WTC11 (cell line): ENCODE data around the gene HYDIN. TPM values are rescaled to one million over a fixed set of nuclear protein-coding genes. Genes with fewer than 3 reads are reported as not detected.

Source experiments
- ATAC-seq: fragments of 200-7000 bp; cut with Tn5 transposase; 2 replicates; pipeline ENCODE4 v1.10.0; 2021; ENCODE audit warnings: mild to moderate bottlenecking, moderate library complexity
- CTCF ChIA-PET: fragments of 300-600 bp; sonication (Branson Sonifier 250); formaldehyde crosslinking; loops from one replicate; lab custom pipeline; 2021; ENCODE audit warnings: antibody characterized with exemption; lab: Charles Lee
- POLR2A ChIA-PET: fragments of 350-600 bp; sonication (Branson Sonifier 250); formaldehyde crosslinking; loops from one replicate; lab custom pipeline; 2021; ENCODE audit warnings: antibody characterized with exemption; lab: Charles Lee
- DNase-seq: peaks from one replicate; pipeline ENCODE4 v3.0.0; 2021; ENCODE audit warnings: low spot score
- H3K27ac Mint-ChIP-seq: 2 replicates; pipeline ENCODE4 v1.8.0; 2021; ENCODE audit warnings: mixed read lengths
- H3K27me3 Mint-ChIP-seq: 2 replicates; pipeline ENCODE4 v1.8.0; 2021; ENCODE audit warnings: low read depth, mild to moderate bottlenecking, moderate library complexity, mixed read lengths
- H3K36me3 Mint-ChIP-seq: 2 replicates; pipeline ENCODE4 v1.8.0; 2021; ENCODE audit warnings: mixed read lengths
- H3K4me1 Mint-ChIP-seq: 2 replicates; pipeline ENCODE4 v1.8.0; 2022; ENCODE audit warnings: mixed read lengths
- H3K4me3 Mint-ChIP-seq: 2 replicates; pipeline ENCODE4 v1.8.0; 2021; ENCODE audit warnings: mild to moderate bottlenecking, moderate library complexity, mixed read lengths
- H3K9me3 Mint-ChIP-seq: 2 replicates; pipeline ENCODE4 v1.8.0; 2021; ENCODE audit warnings: mixed read lengths
- CTCF ChIP-seq: fragments of 200-600 bp; IDR thresholded peaks from 2 replicates; pipeline ENCODE4 v1.8.0; 2022; ENCODE audit warnings: antibody characterized with exemption
- E2F4 ChIP-seq: sonication (generic); formaldehyde crosslinking; IDR thresholded peaks from 2 replicates; pipeline ENCODE4 v1.8.1; 2022; ENCODE audit warnings: low read depth, mild to moderate bottlenecking, moderate library complexity, missing genetic modification reagents, borderline replicate concordance
- FOXP4 ChIP-seq: sonication (generic); formaldehyde crosslinking; IDR thresholded peaks from 2 replicates; pipeline ENCODE4 v1.8.0; 2022; ENCODE audit warnings: mild to moderate bottlenecking, missing genetic modification reagents
- HMGXB4 ChIP-seq: sonication (generic); formaldehyde crosslinking; IDR thresholded peaks from 2 replicates; pipeline ENCODE4 v1.8.1; 2023; ENCODE audit warnings: mild to moderate bottlenecking, moderate library complexity, missing genetic modification reagents
- IRF2 ChIP-seq: sonication (generic); formaldehyde crosslinking; IDR thresholded peaks from 2 replicates; pipeline ENCODE4 v1.8.0; 2022; ENCODE audit warnings: low read depth, missing genetic modification reagents, borderline replicate concordance
- JAZF1 ChIP-seq: fragments of 250-450 bp; sonication (Bioruptor Pico); IDR thresholded peaks from 2 replicates; pipeline ENCODE4 v1.9.0; 2021; ENCODE audit warnings: moderate library complexity, mild to moderate bottlenecking, inconsistent platforms
- OVOL2 ChIP-seq: fragments of 250-450 bp; sonication (Bioruptor Pico); IDR thresholded peaks from 2 replicates; pipeline ENCODE4 v1.9.0; 2021; ENCODE audit warnings: mild to moderate bottlenecking, borderline replicate concordance
- PREB ChIP-seq: sonication (generic); formaldehyde crosslinking; IDR thresholded peaks from 2 replicates; pipeline ENCODE4 v1.8.1; 2022; ENCODE audit warnings: mild to moderate bottlenecking, missing genetic modification reagents, moderate library complexity, borderline replicate concordance
- SMAD3 ChIP-seq: sonication (generic); formaldehyde crosslinking; IDR thresholded peaks from 2 replicates; pipeline ENCODE4 v1.8.0; 2022; ENCODE audit warnings: missing genetic modification reagents, mild to moderate bottlenecking, borderline replicate concordance
- SOX15 ChIP-seq: fragments of 250-450 bp; sonication (Bioruptor Pico); IDR thresholded peaks from 2 replicates; pipeline ENCODE4 v1.9.0; 2021; ENCODE audit warnings: mild to moderate bottlenecking
- ZBTB21 ChIP-seq: sonication (generic); formaldehyde crosslinking; IDR thresholded peaks from 2 replicates; pipeline ENCODE4 v1.8.1; 2023; ENCODE audit warnings: mild to moderate bottlenecking, missing genetic modification reagents, borderline replicate concordance
- ZBTB43 ChIP-seq: sonication (generic); formaldehyde crosslinking; IDR thresholded peaks from 2 replicates; pipeline ENCODE4 v1.8.1; 2023; ENCODE audit warnings: mild to moderate bottlenecking, missing genetic modification reagents
- ZNF121 ChIP-seq: sonication (generic); formaldehyde crosslinking; IDR thresholded peaks from 2 replicates; pipeline ENCODE4 v1.8.0; 2023; ENCODE audit warnings: missing genetic modification reagents
- ZNF232 ChIP-seq: sonication (generic); formaldehyde crosslinking; IDR thresholded peaks from 2 replicates; pipeline ENCODE4 v1.8.0; 2022; ENCODE audit warnings: mild to moderate bottlenecking, missing genetic modification reagents
- ZNF416 ChIP-seq: fragments of 250-450 bp; sonication (Bioruptor Pico); IDR thresholded peaks from 2 replicates; pipeline ENCODE4 v1.9.0; 2021; ENCODE audit warnings: mild to moderate bottlenecking, inconsistent platforms
- ZNF512 ChIP-seq: sonication (generic); formaldehyde crosslinking; IDR thresholded peaks from 2 replicates; pipeline ENCODE4 v1.8.1; 2022; ENCODE audit warnings: missing genetic modification reagents, borderline replicate concordance
- total RNA-seq: library from RNA; stranded (reverse); gene quantifications from 3 replicates; pipeline ENCODE4 v1.2.3, GENCODE V29; 2021

HYDIN gene
- total RNA-seq, 1 experiment from 2014 or later = 2.6 TPM

- no peak for TF ChIP-seq ZBTB43 (CRISPR knock-in tag)
- no peak for TF ChIP-seq ZNF121 (CRISPR knock-in tag)
- TF ChIP-seq ZNF232 (CRISPR knock-in tag) = no peak
- no peak for TF ChIP-seq ZNF416 (CRISPR knock-in tag)
- TF ChIP-seq SMAD3 = no peak
- TF ChIP-seq IRF2 = no peak
Observed at GRCh38 chr16:70769131-70769530, 461.4 kb downstream of the HYDIN start (continued).

GRCh38 chr16:70768203-70768580, 462.3 kb downstream of the HYDIN start:
- no peaks in the 10 kb centered on the region for H3K9me3 Mint-ChIP-seq
- ATAC-seq = no peak
- no peak for DNase-seq
- ChIA-PET POLR2A (no interaction called here), CTCF (interaction anchor here (2.3 to 4.1 kb wide), 2 partner anchors 88 kb away, joined by 12 to 142 read pairs; no protein-coding TSS in a partner anchor)
- H3K4me1 Mint-ChIP-seq = no peaks in the 10 kb centered on the region
- no peaks in the 10 kb centered on the region for H3K27me3 Mint-ChIP-seq
- peaks cover 3% of the 10 kb centered on the region; the same call in 1 of the 2 replicates for H3K36me3 Mint-ChIP-seq
- H3K27ac Mint-ChIP-seq = no peak overlapping the region
- H3K4me3 Mint-ChIP-seq = no peak overlapping the region
- TF ChIP-seq SOX15 (CRISPR knock-in tag) (no peak), E2F4 (CRISPR knock-in tag) (no peak)
- TF ChIP-seq, all 79 proteins: peak for 0

- no peaks in the 10 kb centered on the region for H3K27me3 Mint-ChIP-seq
- TF ChIP-seq ZNF416 (CRISPR knock-in tag) = no peak
- no peak for TF ChIP-seq ZNF512 (CRISPR knock-in tag)
- TF ChIP-seq JAZF1 = no peak
- TF ChIP-seq HMGXB4 = no peak
- no peak for TF ChIP-seq ZBTB21 (CRISPR knock-in tag)
- TF ChIP-seq, all 79 proteins: peak for 0
- ATAC-seq = no peak
- Mint-ChIP-seq H3K9me3 (no peaks in the 10 kb centered on the region), H3K36me3 (peaks cover 4% of the 10 kb centered on the region; the same call in 1 of the 2 replicates), H3K4me1 (no peaks in the 10 kb centered on the region), H3K27ac (no peak overlapping the region), H3K4me3 (no peak overlapping the region)
- ChIA-PET CTCF (interaction anchor here (1.8 to 2.3 kb wide), 2 partner anchors 17 to 88 kb away, joined by 4 to 12 read pairs; no protein-coding TSS in a partner anchor), POLR2A (no interaction called here)
- DNase-seq = no peak
Observed at GRCh38 chr16:70767377-70768202, 462.9 kb downstream of the HYDIN start.

GRCh38 chr16:70766658-70767057, 463.9 kb downstream of the HYDIN start:
- CTCF ChIA-PET = interaction anchor here (1.8 to 2.3 kb wide), 2 partner anchors 16 to 87 kb away, joined by 4 to 12 read pairs; no protein-coding TSS in a partner anchor
- Mint-ChIP-seq H3K27me3 (no peaks in the 10 kb centered on the region), H3K4me3 (no peak overlapping the region), H3K9me3 (no peaks in the 10 kb centered on the region), H3K4me1 (no peaks in the 10 kb centered on the region), H3K36me3 (peaks cover 9% of the 10 kb centered on the region; the same call in 1 of the 2 replicates), H3K27ac (no peak overlapping the region)
- POLR2A ChIA-PET = no interaction called here
- ATAC-seq = no peak
- DNase-seq = no peak
- TF ChIP-seq CTCF (no peak), FOXP4 (CRISPR knock-in tag) (no peak), OVOL2 (CRISPR knock-in tag) (no peak), PREB (CRISPR knock-in tag) (no peak)
